Endothelial cell (in vitro differentiated cells): Measurements from ENCODE around the gene NDEL1. TPM values are rescaled to one million over a fixed set of nuclear protein-coding genes. Genes with fewer than 3 reads are reported as not detected.

Experiments
- DNase-seq: peaks from one replicate; pipeline ENCODE4 v3.0.0; 2021; ENCODE audit warnings: low spot score
- H3K27ac Mint-ChIP-seq: one replicate; pipeline ENCODE4 v1.8.0; 2021; ENCODE audit warnings: mixed read lengths, inconsistent platforms; ENCODE audit not compliant: unreplicated experiment
- H3K27me3 Mint-ChIP-seq: one replicate; pipeline ENCODE4 v1.8.0; 2021; ENCODE audit warnings: mild to moderate bottlenecking, moderate library complexity, mixed read lengths, inconsistent platforms; ENCODE audit not compliant: unreplicated experiment
- H3K36me3 Mint-ChIP-seq: one replicate; pipeline ENCODE4 v1.8.0; 2021; ENCODE audit warnings: mild to moderate bottlenecking, low read depth, mixed read lengths, inconsistent platforms; ENCODE audit not compliant: unreplicated experiment
- H3K4me1 Mint-ChIP-seq: one replicate; pipeline ENCODE4 v1.8.0; 2021; ENCODE audit warnings: mild to moderate bottlenecking, mixed read lengths, inconsistent platforms; ENCODE audit not compliant: unreplicated experiment
- H3K4me3 Mint-ChIP-seq: one replicate; pipeline ENCODE4 v1.8.0; 2021; ENCODE audit warnings: mild to moderate bottlenecking, mixed read lengths, inconsistent platforms; ENCODE audit not compliant: unreplicated experiment
- H3K9me3 Mint-ChIP-seq: one replicate; pipeline ENCODE4 v1.8.0; 2021; ENCODE audit warnings: mixed read lengths, inconsistent platforms; ENCODE audit not compliant: unreplicated experiment
- CTCF ChIP-seq: fragments of 200-600 bp; sonication (generic); IDR thresholded peaks from one replicate; pipeline ENCODE4 v1.5.0; 2021; ENCODE audit warnings: antibody characterized with exemption; ENCODE audit not compliant: unreplicated experiment
- long read RNA-seq: library from polyadenylated mRNA; unstranded; transcript quantifications from one replicate; pipeline ENCODE4 v2.0.0, GENCODE V29; 2020; ENCODE audit not compliant: unreplicated experiment
- total RNA-seq: library from RNA; stranded (reverse); fragmentation: NEBNext Ultra II Directional; extraction: Animal tissue kit (Norgen Biotek cat#: 25700); gene quantifications from one replicate; pipeline ENCODE4 v1.2.1, GENCODE V29; 2021; ENCODE audit not compliant: unreplicated experiment

The NDEL1 gene
- 82.4 TPM for total RNA-seq
- long read RNA-seq, transcript NDEL1-203 (10 exons, 1,858 nt), result minor isoform, 7 of 45 reads
- long read RNA-seq, transcript NDEL1-201 (9 exons, 2,372 nt), result major isoform, 28 of 45 reads
- long read RNA-seq, partial matches to known transcripts, result 4 of 45 reads
- long read RNA-seq, other reads (novel, unspliced or antisense), result 5 of 45 reads

GRCh38 chr17:8435245-8436168, at the start of gene NDEL1:
Gene NDEL1 (plus strand): TSS chr17:8435884. CDS start chr17:8444272, 8,388 bp downstream.
- Mint-ChIP-seq H3K4me3 (peak within 1 kb of the TSS; percentile 97), H3K9me3 (no peaks in the 10 kb centered on the region), H3K4me1 (peaks cover 25% of the 10 kb centered on the region), H3K36me3 (peaks cover 14% of the 10 kb centered on the region), H3K27me3 (peaks cover 10% of the 10 kb centered on the region), H3K27ac (peak within 1 kb of the TSS; percentile 94)
- TF ChIP-seq CTCF, result no peak
- peak; percentile 98 for DNase-seq

GRCh38 chr17:8386841-8387240, 48.8 kb upstream of the NDEL1 start:
- H3K4me1 Mint-ChIP-seq, result peaks cover 36% of the 10 kb centered on the region
- no peak for DNase-seq
- H3K4me3 Mint-ChIP-seq, result peak overlapping the region; percentile 22
- H3K27ac Mint-ChIP-seq, result peak overlapping the region; percentile 59
- H3K9me3 Mint-ChIP-seq, result no peaks in the 10 kb centered on the region
- TF ChIP-seq CTCF, result no peak
- peaks cover 8% of the 10 kb centered on the region for H3K36me3 Mint-ChIP-seq
- H3K27me3 Mint-ChIP-seq, result peaks cover 22% of the 10 kb centered on the region

GRCh38 chr17:8387914-8388651, 47.6 kb upstream of the NDEL1 start:
- Mint-ChIP-seq H3K4me1 (peaks cover 26% of the 10 kb centered on the region), H3K9me3 (no peaks in the 10 kb centered on the region), H3K27me3 (peaks cover 19% of the 10 kb centered on the region), H3K27ac (no peak overlapping the region), H3K36me3 (peaks cover 6% of the 10 kb centered on the region), H3K4me3 (no peak overlapping the region)
- no peak for TF ChIP-seq CTCF
- no peak for DNase-seq

- TF ChIP-seq CTCF, result no peak
- Mint-ChIP-seq H3K9me3 (no peaks in the 10 kb centered on the region), H3K27me3 (peaks cover 4% of the 10 kb centered on the region), H3K4me1 (peaks cover 14% of the 10 kb centered on the region), H3K4me3 (no peak overlapping the region), H3K36me3 (peaks cover 6% of the 10 kb centered on the region), H3K27ac (no peak overlapping the region)
- no peak for DNase-seq
Observed at GRCh38 chr17:8391711-8392110, 44.0 kb upstream of the NDEL1 start.
